ENCODE results near the gene GYPC.

DNA sequence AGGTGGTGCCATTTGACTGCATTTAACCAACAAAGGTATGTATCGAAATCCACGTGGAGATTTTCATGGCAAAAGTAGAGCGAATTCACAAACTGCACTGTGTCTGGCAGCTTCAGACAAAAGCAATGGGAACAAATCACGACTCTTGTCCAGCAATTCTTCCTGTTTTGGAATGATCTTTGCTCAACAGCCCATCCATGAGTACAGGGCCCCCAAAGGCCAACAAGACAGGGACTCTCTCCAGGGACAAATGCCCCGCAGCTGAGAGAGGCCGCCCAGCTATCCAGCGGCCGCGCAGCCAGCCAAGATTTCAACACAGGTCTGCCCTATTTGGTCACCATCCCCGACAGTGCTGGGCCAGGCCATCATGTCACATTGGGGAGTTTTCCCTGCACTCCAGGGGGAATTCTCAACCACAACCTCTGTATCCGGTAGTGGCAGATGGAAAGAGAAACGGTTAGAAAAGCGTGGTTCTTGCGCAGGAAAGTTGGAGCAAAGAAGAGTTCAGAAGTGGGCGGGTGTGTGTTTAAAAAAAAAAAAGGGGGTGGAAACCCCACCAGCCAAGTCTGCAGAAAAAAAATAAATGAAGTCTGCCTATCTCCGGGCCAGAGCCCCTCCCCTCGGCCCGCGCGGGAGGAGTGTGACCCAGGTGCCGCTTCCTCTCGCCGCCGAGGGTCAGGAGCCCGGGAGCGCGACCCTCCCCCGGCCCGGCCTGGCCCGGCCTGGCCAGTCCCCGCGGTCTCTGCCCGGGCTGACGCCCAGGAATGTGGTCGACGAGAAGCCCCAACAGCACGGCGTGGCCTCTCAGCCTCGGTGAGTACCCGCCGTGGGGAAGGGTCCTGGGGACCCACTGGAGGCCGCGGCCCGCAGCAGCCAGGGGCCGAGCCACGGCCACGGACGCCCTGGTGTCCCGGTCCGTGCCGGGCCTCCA, at the start of gene GYPC:
- TF ChIP-seq EZH2 (IDR thresholded peaks at IDR 0.05; ENCODE audit: insufficient read depth, poor library complexity, severe bottlenecking): no peak
- TF ChIP-seq EZH2phosphoT487 (IDR thresholded peaks at IDR 0.05; ENCODE audit: insufficient read depth, low read depth): no peak

Data from GM23248 (cell line).